ENCODE measurements around the gene FBXO4. TPM values are rescaled to one million over a fixed set of nuclear protein-coding genes. Genes with fewer than 3 reads are reported as not detected.
"Not testable (repeated sequence)": the region's sequence is repeated elsewhere in the genome, so short reads cannot be mapped to it uniquely, and the experiment has no call there.

FBXO4 gene
- polyA plus RNA-seq, 1 donor (not counting 4 experiments of a cell fraction or from before 2014, with no cell fraction given): 5.6 TPM

GRCh38 chr5:41935544-41935943 is 10.5 kb downstream of the FBXO4 start:
- Histone ChIP-seq H3K27me3 (ENCODE audit: control insufficient read depth, extremely low read depth, insufficient read depth, low read length) (no peaks in the 10 kb centered on the region), H3K4me2 (ENCODE audit: control insufficient read depth, extremely low read depth, insufficient read depth, low read depth, low read length) (no peak overlapping the region), H3K79me2 (ENCODE audit: control insufficient read depth, insufficient read depth, low read length) (no peaks in the 10 kb centered on the region), H2AFZ (ENCODE audit: control insufficient read depth, low read length) (no peak overlapping the region), H3K9me1 (ENCODE audit: control insufficient read depth, extremely low read depth, insufficient read depth, low read length) (no peaks in the 10 kb centered on the region), H3K4me3 (ENCODE audit: control insufficient read depth in 2 of 3, extremely low read depth in 1 of 3, insufficient read depth in 2 of 3, low read depth in 1 of 3, low read length in 3 of 3) (no peak overlapping the region), H3K9ac (ENCODE audit: control insufficient read depth, extremely low read depth, insufficient read depth, low read length) (no peak overlapping the region), H4K20me1 (ENCODE audit: control insufficient read depth, extremely low read depth, insufficient read depth, low read length) (no peaks in the 10 kb centered on the region), H3K27ac (ENCODE audit: control insufficient read depth, insufficient read depth, low read length) (no peak overlapping the region), H3K9me3 (ENCODE audit: control insufficient read depth, low read depth, low read length) (no peaks in the 10 kb centered on the region), H3K4me1 (ENCODE audit: control insufficient read depth, extremely low read depth, insufficient read depth, low read length) (peaks cover 4% of the 10 kb centered on the region), H3K36me3 (ENCODE audit: control insufficient read depth in 2 of 2, extremely low read depth in 1 of 2, insufficient read depth in 2 of 2, low read length in 2 of 2) (peaks cover 0 to 2% of the 10 kb centered on the region in 2 experiments)
- dilution Hi-C loops (cut with MboI; ENCODE audit: extremely low pct_ligation_motif_present, low sequenced_read_pairs): no loop called here
- FAIRE-seq: no peak
- no peak for TF ChIP-seq CTCF (optimal IDR thresholded peaks at IDR 0.05 in 1 of 3, IDR thresholded peaks at IDR 0.05 in 1 of 3, conservative IDR thresholded peaks at IDR 0.05 in 1 of 3; ENCODE audit: extremely low read depth in 1 of 3, insufficient read depth in 2 of 3, low read length in 3 of 3)
- no peak for TF ChIP-seq EZH2 (IDR thresholded peaks at IDR 0.05; ENCODE audit: low read length)
- no peak for DNase-seq (ENCODE audit: low read depth, low spot score)

- H3K9me1 ChIP-seq (ENCODE audit: control insufficient read depth, extremely low read depth, insufficient read depth, low read length): no peaks in the 10 kb centered on the region
- peaks cover 0 to under 1% of the 10 kb centered on the region in 2 experiments for H3K36me3 ChIP-seq (ENCODE audit: control insufficient read depth in 2 of 2, extremely low read depth in 1 of 2, insufficient read depth in 2 of 2, low read length in 2 of 2)
- no peaks in the 10 kb centered on the region for H4K20me1 ChIP-seq (ENCODE audit: control insufficient read depth, extremely low read depth, insufficient read depth, low read length)
- no peaks in the 10 kb centered on the region for H3K27me3 ChIP-seq (ENCODE audit: control insufficient read depth, extremely low read depth, insufficient read depth, low read length)
- H3K79me2 ChIP-seq (ENCODE audit: control insufficient read depth, insufficient read depth, low read length): no peaks in the 10 kb centered on the region
- no peaks in the 10 kb centered on the region for H3K4me1 ChIP-seq (ENCODE audit: control insufficient read depth, extremely low read depth, insufficient read depth, low read length)
- TF ChIP-seq EZH2 (IDR thresholded peaks at IDR 0.05; ENCODE audit: low read length) (no peak), CTCF (optimal IDR thresholded peaks at IDR 0.05 in 1 of 3, IDR thresholded peaks at IDR 0.05 in 1 of 3, conservative IDR thresholded peaks at IDR 0.05 in 1 of 3; ENCODE audit: extremely low read depth in 1 of 3, insufficient read depth in 2 of 3, low read length in 3 of 3) (no peak)
- H3K9ac ChIP-seq (ENCODE audit: control insufficient read depth, extremely low read depth, insufficient read depth, low read length): no peak overlapping the region
- no peak overlapping the region for H3K27ac ChIP-seq (ENCODE audit: control insufficient read depth, insufficient read depth, low read length)
- H2AFZ ChIP-seq (ENCODE audit: control insufficient read depth, low read length): no peak overlapping the region
- no peak overlapping the region for H3K4me2 ChIP-seq (ENCODE audit: control insufficient read depth, extremely low read depth, insufficient read depth, low read depth, low read length)
- FAIRE-seq (no peak), DNase-seq (ENCODE audit: low read depth, low spot score) (no peak)
- dilution Hi-C loops (cut with MboI; ENCODE audit: extremely low pct_ligation_motif_present, low sequenced_read_pairs): no loop called here
- H3K4me3 ChIP-seq (ENCODE audit: control insufficient read depth in 2 of 3, extremely low read depth in 1 of 3, insufficient read depth in 2 of 3, low read depth in 1 of 3, low read length in 3 of 3): no peak overlapping the region
- no peaks in the 10 kb centered on the region for H3K9me3 ChIP-seq (ENCODE audit: control insufficient read depth, low read depth, low read length)
These were observed 15.6 kb downstream of the FBXO4 start for GRCh38 chr5:41940641-41941040.

GRCh38 chr5:41945332-41945955 is 20.4 kb downstream of the FBXO4 start:
- FAIRE-seq; H2AFZ ChIP-seq (ENCODE audit: control insufficient read depth, low read length); DNase-seq (ENCODE audit: low read depth, low spot score); H4K20me1 ChIP-seq (ENCODE audit: control insufficient read depth, extremely low read depth, insufficient read depth, low read length); H3K27ac ChIP-seq (ENCODE audit: control insufficient read depth, insufficient read depth, low read length); H3K79me2 ChIP-seq (ENCODE audit: control insufficient read depth, insufficient read depth, low read length); H3K4me2 ChIP-seq (ENCODE audit: control insufficient read depth, extremely low read depth, insufficient read depth, low read depth, low read length); dilution Hi-C loops (cut with MboI; ENCODE audit: extremely low pct_ligation_motif_present, low sequenced_read_pairs); H3K9me1 ChIP-seq (ENCODE audit: control insufficient read depth, extremely low read depth, insufficient read depth, low read length); H3K4me1 ChIP-seq (ENCODE audit: control insufficient read depth, extremely low read depth, insufficient read depth, low read length); H3K4me3 ChIP-seq (ENCODE audit: control insufficient read depth in 2 of 3, extremely low read depth in 1 of 3, insufficient read depth in 2 of 3, low read depth in 1 of 3, low read length in 3 of 3); H3K9ac ChIP-seq (ENCODE audit: control insufficient read depth, extremely low read depth, insufficient read depth, low read length); H3K27me3 ChIP-seq (ENCODE audit: control insufficient read depth, extremely low read depth, insufficient read depth, low read length); H3K9me3 ChIP-seq (ENCODE audit: control insufficient read depth, low read depth, low read length); H3K36me3 ChIP-seq (ENCODE audit: control insufficient read depth in 2 of 2, extremely low read depth in 1 of 2, insufficient read depth in 2 of 2, low read length in 2 of 2): not testable (repeated sequence)
